NT2/D1 (cell line): ENCODE results near the gene KRT81.

ENCODE experiments used
- YY1 ChIP-seq: IDR thresholded peaks from 2 replicates; pipeline ENCODE4 v1.6.1; 2011; ENCODE audit not compliant: insufficient read length, insufficient read depth
- ZNF274 ChIP-seq: IDR thresholded peaks from 2 replicates; pipeline ENCODE4 v1.6.1; 2011; ENCODE audit warnings: mild to moderate bottlenecking, low read depth, low read length

DNA sequence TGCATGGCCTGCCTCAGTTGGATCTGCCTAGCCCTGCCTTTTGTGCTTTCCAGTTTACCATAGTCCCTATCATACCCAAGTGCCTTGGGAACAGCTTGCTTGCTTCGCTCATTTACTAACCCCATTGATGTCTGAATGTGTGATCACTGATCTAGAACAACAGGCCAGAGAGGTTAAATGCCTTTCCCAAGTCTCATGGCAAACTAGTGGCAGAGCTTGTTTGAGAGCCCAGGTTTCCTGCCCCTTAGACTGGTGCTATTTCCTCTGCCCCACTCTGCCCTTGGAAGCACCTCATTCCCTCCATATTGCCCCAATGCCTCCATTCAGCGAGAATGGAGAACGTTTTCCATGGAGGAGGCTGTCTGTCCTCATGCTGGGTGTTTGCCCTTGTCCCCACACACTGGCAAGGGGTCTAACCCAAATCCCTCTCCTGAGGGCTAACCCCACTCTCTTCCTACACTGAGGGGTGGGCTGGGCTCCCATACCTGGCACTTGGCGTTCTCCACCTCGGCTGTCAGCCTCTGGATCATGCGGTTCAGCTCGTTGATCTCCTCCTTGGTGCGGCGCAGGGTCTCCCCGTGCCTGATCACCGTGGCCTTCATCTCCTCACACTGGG lies 38.5 kb downstream of the KRT81 start:
- TF ChIP-seq ZNF274 = no peak
- TF ChIP-seq YY1 = no peak
